ENCODE results near the gene TEKTIP1. TPM values are rescaled to one million over a fixed set of nuclear protein-coding genes. Genes with fewer than 3 reads are reported as not detected.

The TEKTIP1 gene
- total and polyA plus RNA-seq, 2 of the 4 experiments (the other 2 are of a cell fraction) = not detected

DNA sequence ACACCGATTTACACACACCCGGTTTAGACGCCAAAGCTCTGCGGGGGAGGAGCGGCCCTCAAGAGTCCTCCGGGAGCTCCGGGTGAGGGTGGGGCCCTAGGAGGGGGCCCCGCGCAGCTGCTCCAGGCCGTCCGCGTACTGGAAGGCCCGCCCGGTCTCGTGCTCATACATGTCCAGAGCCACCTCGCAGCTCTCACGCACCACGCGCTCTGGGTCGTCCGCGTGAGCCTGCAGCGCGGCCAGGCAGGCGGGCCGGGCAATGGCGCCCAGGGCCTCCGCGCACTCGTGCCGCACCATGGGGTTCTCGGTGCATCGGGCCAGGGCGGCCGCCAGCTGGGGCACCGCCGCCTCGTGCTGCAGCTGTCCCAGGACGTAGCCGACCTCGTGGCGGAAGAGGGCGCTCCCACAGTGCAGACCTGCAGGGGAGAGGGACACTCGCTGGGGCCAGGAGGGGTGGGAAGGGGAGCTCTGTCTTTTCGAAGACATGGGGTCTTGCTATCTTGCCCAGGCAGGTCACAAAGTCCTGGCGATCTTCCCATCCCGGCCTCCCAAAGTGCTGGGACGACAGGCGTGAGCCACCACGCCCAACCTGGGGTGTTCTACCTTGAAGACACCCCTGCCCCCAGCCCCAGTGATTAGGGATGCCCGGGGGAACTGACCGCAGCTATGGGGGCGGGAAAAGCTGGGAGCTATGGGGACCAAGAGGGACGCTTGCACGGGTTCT is 47.4 kb upstream of the TEKTIP1 start:
- H3K56ac ChIP-seq (ENCODE audit: extremely low read depth, insufficient read depth, low read length) = no peak overlapping the region
- no peak overlapping the region for H3K4ac ChIP-seq (ENCODE audit: low read depth, low read length)
- intact Hi-C loops (cut with micrococcal nuclease) (no loop called here), in situ Hi-C loops (cut with MboI; ENCODE audit: low sequenced_read_pairs) (loop anchor here (25.0 kb wide), 1 partner anchor 529 kb away; no protein-coding TSS in a partner anchor), dilution Hi-C loops (cut with HindIII; ENCODE audit: low sequenced_read_pairs, unreplicated experiment) (no loop called here)
- H3K18ac ChIP-seq (ENCODE audit: low read depth, low read length) = no peak overlapping the region
- H3K36me3 ChIP-seq (ENCODE audit: control insufficient read depth, insufficient read depth, low read length) = peaks cover 26% of the 10 kb centered on the region
- no peaks in the 10 kb centered on the region for H4K20me1 ChIP-seq (ENCODE audit: insufficient read depth, low read length)
- no peaks in the 10 kb centered on the region for H3K9me3 ChIP-seq (ENCODE audit: control insufficient read depth, insufficient read depth, low read length)
- ChIA-PET CTCF (no interaction called here), POLR2A (ENCODE audit: unreplicated experiment) (no interaction called here)
- TF ChIP-seq POLR2A (IDR thresholded peaks at IDR 0.05; ENCODE audit: low read depth, low read length) = no peak
- TF ChIP-seq MAFK (IDR thresholded peaks at IDR 0.05; ENCODE audit: low read depth, low read length) = no peak
- no peak for TF ChIP-seq SMC3 (IDR thresholded peaks at IDR 0.05; ENCODE audit: low read depth, low read length)
- no peak for TF ChIP-seq BHLHE40 (IDR thresholded peaks at IDR 0.05; ENCODE audit: low read depth, low read length)
- TF ChIP-seq USF2 (IDR thresholded peaks at IDR 0.05; ENCODE audit: low read depth, low read length) = no peak
- no peak for TF ChIP-seq FOS (IDR thresholded peaks at IDR 0.05; ENCODE audit: low read depth, low read length)
- no peak for TF ChIP-seq NFE2L2 (IDR thresholded peaks at IDR 0.05; ENCODE audit: low read depth, low read length)
- TF ChIP-seq CTCF (conservative IDR thresholded peaks at IDR 0.05; ENCODE audit: low read depth, low read length) = no peak
- TF ChIP-seq MAZ (IDR thresholded peaks at IDR 0.05; ENCODE audit: borderline replicate concordance, low read depth, low read length) = no peak
- TF ChIP-seq RFX5 (IDR thresholded peaks at IDR 0.05; ENCODE audit: low read depth, low read length) = no peak
- TF ChIP-seq, protein P1, sequence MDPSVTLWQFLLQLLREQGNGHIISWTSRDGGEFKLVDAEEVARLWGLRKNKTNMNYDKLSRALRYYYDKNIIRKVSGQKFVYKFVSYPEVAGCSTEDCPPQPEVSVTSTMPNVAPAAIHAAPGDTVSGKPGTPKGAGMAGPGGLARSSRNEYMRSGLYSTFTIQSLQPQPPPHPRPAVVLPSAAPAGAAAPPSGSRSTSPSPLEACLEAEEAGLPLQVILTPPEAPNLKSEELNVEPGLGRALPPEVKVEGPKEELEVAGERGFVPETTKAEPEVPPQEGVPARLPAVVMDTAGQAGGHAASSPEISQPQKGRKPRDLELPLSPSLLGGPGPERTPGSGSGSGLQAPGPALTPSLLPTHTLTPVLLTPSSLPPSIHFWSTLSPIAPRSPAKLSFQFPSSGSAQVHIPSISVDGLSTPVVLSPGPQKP (IDR thresholded peaks at IDR 0.05; ENCODE audit: borderline replicate concordance, low read depth, low read length) = no peak
- TF ChIP-seq CEBPB (IDR thresholded peaks at IDR 0.05; ENCODE audit: low read depth, low read length) = no peak
- TF ChIP-seq MXI1 (IDR thresholded peaks at IDR 0.05; ENCODE audit: borderline replicate concordance, low read depth, low read length) = no peak
- TF ChIP-seq RAD21 (IDR thresholded peaks at IDR 0.05; ENCODE audit: low read length) = no peak
- TF ChIP-seq RCOR1 (IDR thresholded peaks at IDR 0.05; ENCODE audit: insufficient replicate concordance, low read length) = no peak
- no peak for TF ChIP-seq CHD1 (IDR thresholded peaks at IDR 0.05; ENCODE audit: low read depth, low read length)
- no peak overlapping the region for H3K9ac ChIP-seq (ENCODE audit: low read depth, low read length)
- no peaks in the 10 kb centered on the region for H3K4me1 ChIP-seq (ENCODE audit: control insufficient read depth, insufficient read depth, low read length)
- H3K79me1 ChIP-seq (ENCODE audit: low read depth in 1 of 2, low read length in 2 of 2) = peaks cover 0 to 4% of the 10 kb centered on the region in 2 experiments; a peak in 1 of 4 replicates
- no peak overlapping the region for H2BK120ac ChIP-seq (ENCODE audit: low read depth, low read length)
- no peak overlapping the region for H2BK5ac ChIP-seq (ENCODE audit: low read depth, low read length, poor library complexity, severe bottlenecking)
- H3K27me3 ChIP-seq (ENCODE audit: control insufficient read depth, insufficient read depth, low read length) = no peaks in the 10 kb centered on the region
- 95% methylated on average over 39 of the region's 55 CpGs; no CpG with 5 or more reads in 1 of the 2 experiments for WGBS, 2 experiments (ENCODE audit: extremely low coverage in 2 of 2, insufficient read length in 1 of 2)
- no peak for DNase-seq
- H3K4me2 ChIP-seq (ENCODE audit: low read depth, low read length) = no peak overlapping the region
- no peak overlapping the region for H2AK5ac ChIP-seq (ENCODE audit: low read depth, low read length)
- H2AFZ ChIP-seq (replicated peaks; ENCODE audit: low read length, poor library complexity) = no peak overlapping the region
- no peaks in the 10 kb centered on the region for H3K9me1 ChIP-seq (ENCODE audit: insufficient read depth, low read length)
- no peak overlapping the region for H3K23ac ChIP-seq (ENCODE audit: low read depth, low read length)
- no peak overlapping the region for H3K4me3 ChIP-seq (ENCODE audit: insufficient read depth, low read depth, low read length)
- H2AK9ac ChIP-seq (replicated peaks; ENCODE audit: low read depth, low read length, poor library complexity) = no peak overlapping the region
- H4K8ac ChIP-seq (ENCODE audit: low read depth in 2 of 2, low read length in 2 of 2) = no peak overlapping the region
- H3K27ac ChIP-seq (ENCODE audit: insufficient read depth, low read length) = no peak overlapping the region
- no peak overlapping the region for H2BK20ac ChIP-seq (ENCODE audit: low read depth, low read length)
- H4K91ac ChIP-seq (ENCODE audit: insufficient read depth, low read depth, low read length) = no peak overlapping the region
- ATAC-seq (ENCODE audit: low read depth) = no peak
- no peak overlapping the region for H4K5ac ChIP-seq (ENCODE audit: low read depth, low read length)
- H2BK15ac ChIP-seq (ENCODE audit: low read depth, low read length) = no peak overlapping the region
- no TSS peak for BruUV-seq (replicated peaks)
- no peak overlapping the region for H3K14ac ChIP-seq (replicated peaks; ENCODE audit: low read depth, low read length)

Data from IMR-90 (cell line).